ENCODE results near the gene LONP2.

DNA sequence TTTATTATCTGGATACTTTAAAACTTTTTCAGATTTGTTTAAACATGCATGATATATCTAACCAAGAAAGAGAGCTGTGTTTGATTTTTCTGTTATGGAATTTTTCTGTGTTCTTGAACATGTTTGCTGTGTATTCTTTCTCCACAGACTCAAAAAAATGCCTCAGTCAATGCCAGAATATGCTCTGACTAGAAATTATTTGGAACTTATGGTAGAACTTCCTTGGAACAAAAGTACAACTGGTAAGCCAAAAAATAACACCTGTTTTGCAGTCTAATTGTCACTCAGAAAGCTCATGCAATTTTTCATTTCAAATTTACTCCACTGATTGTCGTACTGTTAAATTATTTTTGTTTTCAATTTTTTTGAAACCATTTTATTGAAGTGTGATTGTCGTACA, 18.5 kb downstream of the LONP2 start:
- TF ChIP-seq STAT1 (IDR thresholded peaks at IDR 0.05; ENCODE audit: unreplicated experiment): no peak
- TF ChIP-seq EZH2 (IDR thresholded peaks at IDR 0.05; ENCODE audit: low read depth, unreplicated experiment): no peak
- no peak for TF ChIP-seq CTCF (conservative IDR thresholded peaks at IDR 0.05; ENCODE audit: low read depth in 2 of 2)
- TF ChIP-seq EZH2phosphoT487 (IDR thresholded peaks at IDR 0.05; ENCODE audit: unreplicated experiment): no peak
- TF ChIP-seq JUNB (IDR thresholded peaks at IDR 0.05; ENCODE audit: unreplicated experiment): no peak
- TF ChIP-seq, protein P1, sequence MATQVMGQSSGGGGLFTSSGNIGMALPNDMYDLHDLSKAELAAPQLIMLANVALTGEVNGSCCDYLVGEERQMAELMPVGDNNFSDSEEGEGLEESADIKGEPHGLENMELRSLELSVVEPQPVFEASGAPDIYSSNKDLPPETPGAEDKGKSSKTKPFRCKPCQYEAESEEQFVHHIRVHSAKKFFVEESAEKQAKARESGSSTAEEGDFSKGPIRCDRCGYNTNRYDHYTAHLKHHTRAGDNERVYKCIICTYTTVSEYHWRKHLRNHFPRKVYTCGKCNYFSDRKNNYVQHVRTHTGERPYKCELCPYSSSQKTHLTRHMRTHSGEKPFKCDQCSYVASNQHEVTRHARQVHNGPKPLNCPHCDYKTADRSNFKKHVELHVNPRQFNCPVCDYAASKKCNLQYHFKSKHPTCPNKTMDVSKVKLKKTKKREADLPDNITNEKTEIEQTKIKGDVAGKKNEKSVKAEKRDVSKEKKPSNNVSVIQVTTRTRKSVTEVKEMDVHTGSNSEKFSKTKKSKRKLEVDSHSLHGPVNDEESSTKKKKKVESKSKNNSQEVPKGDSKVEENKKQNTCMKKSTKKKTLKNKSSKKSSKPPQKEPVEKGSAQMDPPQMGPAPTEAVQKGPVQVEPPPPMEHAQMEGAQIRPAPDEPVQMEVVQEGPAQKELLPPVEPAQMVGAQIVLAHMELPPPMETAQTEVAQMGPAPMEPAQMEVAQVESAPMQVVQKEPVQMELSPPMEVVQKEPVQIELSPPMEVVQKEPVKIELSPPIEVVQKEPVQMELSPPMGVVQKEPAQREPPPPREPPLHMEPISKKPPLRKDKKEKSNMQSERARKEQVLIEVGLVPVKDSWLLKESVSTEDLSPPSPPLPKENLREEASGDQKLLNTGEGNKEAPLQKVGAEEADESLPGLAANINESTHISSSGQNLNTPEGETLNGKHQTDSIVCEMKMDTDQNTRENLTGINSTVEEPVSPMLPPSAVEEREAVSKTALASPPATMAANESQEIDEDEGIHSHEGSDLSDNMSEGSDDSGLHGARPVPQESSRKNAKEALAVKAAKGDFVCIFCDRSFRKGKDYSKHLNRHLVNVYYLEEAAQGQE (IDR thresholded peaks at IDR 0.05; ENCODE audit: unreplicated experiment): no peak
- TF ChIP-seq, protein P2, sequence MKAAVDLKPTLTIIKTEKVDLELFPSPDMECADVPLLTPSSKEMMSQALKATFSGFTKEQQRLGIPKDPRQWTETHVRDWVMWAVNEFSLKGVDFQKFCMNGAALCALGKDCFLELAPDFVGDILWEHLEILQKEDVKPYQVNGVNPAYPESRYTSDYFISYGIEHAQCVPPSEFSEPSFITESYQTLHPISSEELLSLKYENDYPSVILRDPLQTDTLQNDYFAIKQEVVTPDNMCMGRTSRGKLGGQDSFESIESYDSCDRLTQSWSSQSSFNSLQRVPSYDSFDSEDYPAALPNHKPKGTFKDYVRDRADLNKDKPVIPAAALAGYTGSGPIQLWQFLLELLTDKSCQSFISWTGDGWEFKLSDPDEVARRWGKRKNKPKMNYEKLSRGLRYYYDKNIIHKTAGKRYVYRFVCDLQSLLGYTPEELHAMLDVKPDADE (IDR thresholded peaks at IDR 0.05): no peak

Data from GM23338 (cell line).